ENCODE results near the gene DGAT2. TPM values are rescaled to one million over a fixed set of nuclear protein-coding genes. Genes with fewer than 3 reads are reported as not detected.

Gene DGAT2
- total RNA-seq, 1 donor from 2014 or later: 2.7 TPM

GRCh38 chr11:75849894-75850293 lies 81.3 kb downstream of the DGAT2 start:
- Histone ChIP-seq H3K36me3 (ENCODE audit: control insufficient read depth, insufficient read depth, low read length) (no peaks in the 10 kb centered on the region), H3K4me3 (ENCODE audit: low read depth, low read length) (no peak overlapping the region), H3K27me3 (ENCODE audit: control insufficient read depth, insufficient read depth, low read length) (no peaks in the 10 kb centered on the region)
- no peak for TF ChIP-seq CTCF (IDR thresholded peaks at IDR 0.05; ENCODE audit: insufficient read depth, low read length, poor library complexity, severe bottlenecking)
- no peak for DNase-seq (ENCODE audit: low read depth)

- no peak for DNase-seq (ENCODE audit: low read depth)
- TF ChIP-seq CTCF (IDR thresholded peaks at IDR 0.05; ENCODE audit: insufficient read depth, low read length, poor library complexity, severe bottlenecking): no peak
- Histone ChIP-seq H3K27me3 (ENCODE audit: control insufficient read depth, insufficient read depth, low read length) (no peaks in the 10 kb centered on the region), H3K4me3 (ENCODE audit: low read depth, low read length) (no peak overlapping the region), H3K36me3 (ENCODE audit: control insufficient read depth, insufficient read depth, low read length) (no peaks in the 10 kb centered on the region)
These were observed 82.2 kb downstream of the DGAT2 start for GRCh38 chr11:75850787-75851186.

Other genes starting within 250 kb of the DGAT2 start
- 10.3 and 12.7 TPM in 2 replicates for gene GDPD5, start 242.8 kb upstream of the DGAT2 start, total RNA-seq
- 466 and 467 TPM in 2 replicates for gene SERPINH1, start 206.5 kb upstream of the DGAT2 start, total RNA-seq
- 3.3 and 5.7 TPM in 2 replicates for gene MAP6, start 99.7 kb upstream of the DGAT2 start, total RNA-seq
- gene MOGAT2, start 50.9 kb upstream of the DGAT2 start, total RNA-seq: not detected in 2 replicates
- gene UVRAG, start 46.4 kb downstream of the DGAT2 start, total RNA-seq: 14.3 and 16.2 TPM in 2 replicates